HL-60 (cell line): Measurements from ENCODE around the gene PRRG3.

Source experiments
- DNase-seq, 2 experiments: peaks; one replicate each; pipeline ENCODE4 v3.0.0-alpha.2; 2010 to 2020; ENCODE audit warnings: low read depth in 1 of 2, low spot score in 1 of 2
- H3K27ac ChIP-seq: fragments of 250-450 bp; sonication (Bioruptor Pico); replicated peaks from 2 replicates; pipeline ENCODE4 v1.5.1; 2020; ENCODE audit warnings: mild to moderate bottlenecking, moderate library complexity
- H3K27me3 ChIP-seq: fragments of 250-450 bp; sonication (Bioruptor Pico); 2 replicates; pipeline ENCODE4 v1.5.1; 2021; ENCODE audit warnings: mild to moderate bottlenecking, moderate library complexity; ENCODE audit not compliant: insufficient read depth, poor library complexity, severe bottlenecking
- H3K4me3 ChIP-seq: replicated peaks from 2 replicates; pipeline ENCODE4 v1.5.1; 2011; ENCODE audit warnings: mild to moderate bottlenecking, control low read depth, low read length; ENCODE audit not compliant: insufficient read depth
- CTCF ChIP-seq: IDR thresholded peaks from one replicate; pipeline ENCODE4 v1.5.1; 2011; ENCODE audit warnings: low read length, control low read depth, inconsistent platforms; ENCODE audit not compliant: insufficient read depth
- GABPA ChIP-seq: IDR thresholded peaks from 2 replicates; pipeline ENCODE4 v1.6.1; 2012; ENCODE audit warnings: low read depth
- POLR2AphosphoS5 ChIP-seq: IDR thresholded peaks from 2 replicates; pipeline ENCODE4 v1.6.1; 2012; ENCODE audit warnings: low read depth
- REST ChIP-seq: IDR thresholded peaks from 2 replicates; pipeline ENCODE4 v1.6.1; 2012; ENCODE audit warnings: low read depth; ENCODE audit not compliant: insufficient replicate concordance
- SPI1 ChIP-seq: IDR thresholded peaks from 2 replicates; pipeline ENCODE4 v1.6.1; 2012; ENCODE audit warnings: low read depth, mild to moderate bottlenecking, borderline replicate concordance

The PRRG3 gene

GRCh38 chrX:151700581-151700980, 5.3 kb downstream of the PRRG3 start:
- H3K27ac ChIP-seq = no peak overlapping the region
- TF ChIP-seq GABPA (no peak), CTCF (no peak), REST (no peak), SPI1 (no peak), POLR2AphosphoS5 (no peak)
- H3K27me3 ChIP-seq = no peaks in the 10 kb centered on the region
- H3K4me3 ChIP-seq = no peak overlapping the region
- DNase-seq = no peak

GRCh38 chrX:151701071-151701470, 5.8 kb downstream of the PRRG3 start:
- Histone ChIP-seq H3K27me3 (no peaks in the 10 kb centered on the region), H3K4me3 (no peak overlapping the region), H3K27ac (no peak overlapping the region)
- no peak for TF ChIP-seq POLR2AphosphoS5
- no peak for TF ChIP-seq GABPA
- TF ChIP-seq CTCF = no peak
- no peak for TF ChIP-seq SPI1
- no peak for TF ChIP-seq REST
- DNase-seq = no peak

- Histone ChIP-seq H3K4me3 (no peak overlapping the region), H3K27ac (no peak overlapping the region), H3K27me3 (no peaks in the 10 kb centered on the region)
- TF ChIP-seq SPI1 = no peak
- no peak for TF ChIP-seq CTCF
- no peak for TF ChIP-seq GABPA
- no peak for TF ChIP-seq REST
- no peak for TF ChIP-seq POLR2AphosphoS5
- no peak for DNase-seq
Measured at GRCh38 chrX:151701531-151701930, 6.3 kb downstream of the PRRG3 start.
